HPDE6-E6E7 (cell line): ENCODE results near the gene IL20RA.
"Not testable (repeated sequence)": the region's sequence is repeated elsewhere in the genome, so short reads cannot be mapped to it uniquely, and the experiment has no call there.

Source experiments
- DNase-seq: peaks from one replicate; pipeline ENCODE4 v3.0.0; 2011; ENCODE audit warnings: missing footprints; ENCODE audit errors: extremely low spot score

IL20RA gene, protein sequence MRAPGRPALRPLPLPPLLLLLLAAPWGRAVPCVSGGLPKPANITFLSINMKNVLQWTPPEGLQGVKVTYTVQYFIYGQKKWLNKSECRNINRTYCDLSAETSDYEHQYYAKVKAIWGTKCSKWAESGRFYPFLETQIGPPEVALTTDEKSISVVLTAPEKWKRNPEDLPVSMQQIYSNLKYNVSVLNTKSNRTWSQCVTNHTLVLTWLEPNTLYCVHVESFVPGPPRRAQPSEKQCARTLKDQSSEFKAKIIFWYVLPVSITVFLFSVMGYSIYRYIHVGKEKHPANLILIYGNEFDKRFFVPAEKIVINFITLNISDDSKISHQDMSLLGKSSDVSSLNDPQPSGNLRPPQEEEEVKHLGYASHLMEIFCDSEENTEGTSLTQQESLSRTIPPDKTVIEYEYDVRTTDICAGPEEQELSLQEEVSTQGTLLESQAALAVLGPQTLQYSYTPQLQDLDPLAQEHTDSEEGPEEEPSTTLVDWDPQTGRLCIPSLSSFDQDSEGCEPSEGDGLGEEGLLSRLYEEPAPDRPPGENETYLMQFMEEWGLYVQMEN

DNA sequence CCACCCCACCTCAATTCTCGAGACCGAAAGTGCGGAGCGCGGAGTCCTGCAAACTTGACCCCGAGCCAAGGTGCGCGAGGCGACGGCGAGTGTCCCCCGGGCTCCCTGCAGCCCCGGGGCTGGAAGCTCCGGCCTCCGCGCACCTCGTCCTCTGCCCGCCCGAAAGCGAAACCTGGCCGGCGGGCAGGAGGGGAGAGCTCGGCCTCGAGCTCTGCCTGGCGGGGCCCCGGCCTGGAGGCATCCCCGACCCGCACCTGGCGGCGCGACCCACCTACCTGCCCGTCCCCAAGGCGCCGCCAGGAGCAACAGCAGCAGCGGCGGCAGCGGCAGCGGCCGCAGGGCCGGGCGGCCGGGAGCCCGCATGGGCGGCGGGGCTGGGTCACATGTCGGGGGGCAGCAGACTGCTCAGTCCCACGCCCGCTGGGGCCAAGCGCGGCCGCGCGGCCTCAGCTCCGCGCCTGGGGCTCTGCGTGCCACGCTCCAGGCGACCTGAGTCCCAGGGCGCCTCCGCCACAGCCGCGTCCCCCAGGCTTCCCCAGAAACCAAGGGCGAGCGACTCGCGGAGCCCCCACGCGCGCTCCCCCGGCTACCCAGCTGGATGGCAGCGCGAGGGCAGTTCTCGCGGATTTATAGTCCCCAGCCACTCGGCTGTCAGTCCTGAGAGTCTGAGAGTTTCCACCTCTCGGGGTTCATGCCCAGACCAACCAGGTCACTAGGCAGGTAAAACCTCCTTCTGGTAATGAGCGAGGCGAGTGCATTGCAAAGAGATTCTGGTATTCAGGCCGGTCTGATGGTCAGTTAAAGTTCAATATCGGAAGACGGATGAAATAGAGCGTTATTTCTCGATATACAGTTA is at the start of gene IL20RA:
TSS of gene IL20RA (minus strand) at position 600 of the 856 bp plus-strand sequence. CDS start at position 363, 237 bp downstream.
- DNase-seq, result no peak

DNA sequence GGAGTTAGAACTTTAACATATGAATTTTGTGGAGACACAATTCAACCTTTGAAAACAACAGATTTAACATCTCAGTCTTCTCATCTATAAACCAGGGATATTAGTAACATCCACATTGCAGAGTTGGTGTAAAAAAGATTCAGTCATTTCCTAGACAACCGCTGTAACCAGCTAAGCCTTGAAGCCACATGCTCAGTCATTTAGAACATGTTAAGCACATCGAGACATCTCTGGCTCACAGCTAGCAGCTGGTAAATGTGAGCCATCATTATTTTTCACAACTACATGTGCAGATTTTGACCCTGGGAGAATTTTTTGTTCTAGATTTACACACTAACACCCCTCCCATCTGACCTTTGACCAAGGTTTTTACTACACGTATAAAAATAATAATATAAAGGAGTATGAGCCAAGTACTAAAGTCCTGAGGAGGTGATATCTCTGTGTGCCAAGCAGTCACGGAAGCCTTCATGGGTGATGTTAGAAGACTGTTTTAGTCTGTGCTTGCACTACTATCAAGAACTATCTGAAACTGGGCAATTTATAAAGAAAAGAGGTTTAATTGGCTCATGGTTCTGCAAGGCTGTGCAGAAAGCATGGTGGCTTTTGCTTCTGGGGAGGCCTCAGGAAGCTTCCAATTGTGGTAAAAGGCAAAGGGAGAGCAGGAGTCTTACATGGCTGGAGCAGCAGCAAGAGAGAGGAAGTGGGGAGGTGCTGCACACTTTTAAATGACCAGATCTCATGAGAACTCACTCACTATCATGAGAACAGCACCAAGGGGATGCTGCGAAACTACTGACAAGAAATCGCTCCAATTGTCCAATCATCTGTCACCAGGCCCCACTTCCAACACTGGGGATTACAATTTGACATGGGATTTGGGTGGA is 48.7 kb upstream of the IL20RA start:
- DNase-seq, result no peak

DNA sequence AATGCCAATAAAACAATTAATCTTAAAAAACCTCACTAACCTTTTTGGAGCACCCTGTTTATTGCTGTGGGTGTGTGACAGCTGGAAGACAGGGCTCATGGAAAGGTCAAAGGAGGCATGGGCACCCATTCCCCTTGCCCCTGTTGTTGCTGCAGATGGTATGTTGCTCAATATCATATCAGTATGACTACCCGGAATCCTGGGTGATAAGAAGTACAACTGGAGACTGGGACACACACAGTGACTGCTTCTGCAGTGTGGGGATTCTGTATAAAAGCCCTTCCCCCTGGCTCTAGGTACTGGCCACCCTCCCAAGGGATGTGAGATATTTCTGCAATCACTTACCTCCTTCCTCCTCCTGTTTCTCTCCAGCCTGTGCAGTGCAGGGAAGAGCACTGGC is 47.3 kb upstream of the IL20RA start:
- DNase-seq, result no peak

DNA sequence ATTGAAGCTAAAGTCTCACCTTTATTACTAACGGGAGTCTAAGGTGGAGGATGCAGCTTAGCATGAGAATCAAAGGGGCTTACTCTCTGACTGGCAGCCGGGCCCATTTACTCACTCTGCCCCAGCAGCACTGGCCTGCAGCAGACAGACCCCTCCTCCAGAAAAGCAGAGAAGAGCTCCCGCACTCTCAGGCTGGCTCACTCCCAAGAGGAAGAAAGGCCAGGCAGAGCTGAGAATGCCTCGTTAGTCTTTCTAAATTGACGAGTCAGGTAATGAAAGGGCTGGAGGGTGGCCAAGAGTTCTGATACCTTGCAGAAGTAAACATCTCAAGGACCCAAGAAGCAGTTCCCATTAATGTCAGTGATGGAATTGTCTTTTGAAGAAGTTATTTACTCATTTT is 44.5 kb upstream of the IL20RA start:
- DNase-seq, result no peak

DNA sequence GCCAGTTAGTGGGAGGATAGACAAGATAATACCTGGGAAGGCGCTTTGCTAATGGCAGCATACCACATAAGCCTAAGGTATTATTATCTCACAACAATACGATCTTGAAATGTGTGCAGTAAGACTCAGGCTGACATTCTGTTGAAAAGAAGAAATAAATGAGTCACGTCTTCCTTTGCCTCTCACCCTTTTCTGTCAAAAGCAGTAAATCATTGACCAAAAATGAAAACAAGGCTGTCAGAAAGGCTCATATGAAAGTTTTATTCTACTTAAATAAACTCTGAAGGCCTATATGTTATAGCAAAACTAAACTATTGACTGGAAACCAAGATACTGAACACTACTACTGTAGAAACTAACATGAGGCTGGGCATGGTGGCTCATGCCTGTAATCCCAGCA is 43.1 kb upstream of the IL20RA start:
- DNase-seq, result no peak

DNA sequence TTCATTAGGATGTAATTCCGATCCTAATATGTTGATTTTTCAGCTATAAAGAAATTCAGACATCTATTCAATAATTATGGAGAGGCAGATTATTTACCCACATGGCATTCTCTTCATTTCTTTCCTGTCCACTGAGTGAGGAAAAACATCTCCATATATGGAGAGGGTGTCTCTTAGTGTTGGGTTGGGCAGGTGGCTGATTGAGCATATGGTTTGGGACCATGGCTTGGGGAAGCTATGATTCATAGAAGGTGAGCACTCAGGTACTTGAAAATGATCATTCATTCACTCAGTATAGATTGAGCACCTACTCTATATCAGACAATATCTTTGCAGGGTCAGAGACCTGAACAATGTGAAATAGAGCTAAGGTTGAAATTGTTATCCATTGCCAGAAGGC is 41.3 kb upstream of the IL20RA start:
- no peak for DNase-seq

DNA sequence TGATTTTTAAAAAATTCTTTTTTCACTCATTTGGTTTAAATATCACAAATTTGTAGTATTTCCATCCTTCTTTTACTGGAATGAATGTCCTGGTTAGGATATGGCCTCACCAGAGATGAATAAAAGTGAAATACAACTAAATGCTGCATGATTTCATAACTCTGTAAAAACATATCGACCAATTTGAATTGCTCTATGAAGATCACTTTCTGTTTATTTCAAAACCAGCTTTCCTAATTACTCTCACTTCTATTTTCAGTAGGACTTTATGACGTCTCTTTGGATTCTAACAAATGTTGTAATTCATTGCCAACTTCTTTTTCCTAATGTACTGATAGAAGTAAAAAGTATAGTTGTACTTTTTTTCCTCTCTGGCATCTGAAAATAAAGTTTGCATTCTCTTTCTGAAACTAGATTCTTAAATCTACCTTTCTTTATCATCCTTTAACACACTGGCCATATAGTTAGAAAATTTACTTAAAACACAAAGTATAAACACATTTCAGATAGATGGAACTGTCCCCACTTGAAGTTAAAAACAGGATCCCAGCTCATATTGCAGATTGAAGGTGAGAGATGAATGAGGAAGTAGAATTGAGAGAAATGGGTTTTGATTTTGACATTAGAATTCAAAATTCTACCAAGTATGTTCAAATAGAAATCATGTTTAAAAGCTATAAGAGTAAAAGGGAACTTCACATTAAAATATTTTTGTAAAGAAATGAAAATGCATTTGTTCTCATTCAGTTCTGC is 40.3 kb upstream of the IL20RA start:
- no peak for DNase-seq

DNA sequence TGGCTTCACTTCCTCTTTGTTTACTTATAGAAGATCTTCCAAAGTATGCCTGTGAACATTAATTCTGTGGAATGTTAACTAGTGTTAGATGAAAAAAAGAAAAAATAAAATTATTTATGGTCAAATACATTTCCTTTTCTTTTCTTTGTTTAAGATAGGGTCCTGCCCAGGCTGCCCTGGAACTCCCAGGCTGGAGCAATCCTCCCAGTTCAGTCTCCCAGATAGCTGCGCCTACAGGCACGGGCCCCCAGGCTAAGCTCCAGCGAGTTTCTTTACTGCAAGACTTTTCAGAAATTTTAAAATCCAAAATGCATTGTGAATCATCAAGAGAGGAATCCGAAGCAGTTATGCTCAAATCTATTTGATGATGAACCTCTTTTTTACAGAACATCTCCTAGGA is 39.3 kb upstream of the IL20RA start:
- DNase-seq, result no peak

DNA sequence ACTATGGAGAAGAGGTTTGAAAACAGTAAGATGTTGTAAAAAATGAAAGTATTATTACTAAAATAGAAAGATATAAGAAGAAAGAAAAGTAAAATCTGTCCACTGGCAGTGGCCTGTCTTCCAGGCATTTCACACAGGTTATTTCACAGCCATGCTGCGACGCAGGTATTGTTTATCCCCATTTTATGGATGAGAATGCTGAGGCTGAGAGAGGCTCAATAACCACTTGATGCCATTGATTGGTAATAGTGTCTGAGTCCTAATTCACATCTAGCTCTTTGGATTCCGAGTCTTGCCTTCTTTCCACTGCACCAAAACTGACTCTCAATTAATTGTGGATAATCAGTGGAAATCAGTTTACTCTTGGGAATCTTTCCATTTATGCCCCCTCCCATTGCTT is 37.2 kb upstream of the IL20RA start:
- no peak for DNase-seq

DNA sequence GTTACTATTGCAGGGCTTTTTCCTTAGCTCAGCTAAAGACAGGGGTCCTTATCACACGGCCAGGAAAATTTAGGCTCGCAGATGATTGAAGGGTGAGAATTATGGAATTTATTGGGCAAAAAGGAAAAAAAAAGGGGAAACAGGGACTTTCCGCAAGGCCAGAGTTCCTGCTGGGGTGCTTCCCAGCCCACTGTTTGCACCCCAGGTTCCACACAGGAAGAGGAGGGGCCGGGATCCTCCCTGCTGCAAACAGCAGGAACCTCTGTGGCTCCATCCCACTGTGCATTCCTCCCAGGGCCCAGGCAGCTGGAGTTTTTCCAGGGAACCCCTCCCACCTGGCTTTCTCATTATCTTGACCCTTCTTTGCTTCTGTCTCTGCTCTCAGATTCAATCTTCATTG is 35.9 kb upstream of the IL20RA start:
- DNase-seq, result no peak

DNA sequence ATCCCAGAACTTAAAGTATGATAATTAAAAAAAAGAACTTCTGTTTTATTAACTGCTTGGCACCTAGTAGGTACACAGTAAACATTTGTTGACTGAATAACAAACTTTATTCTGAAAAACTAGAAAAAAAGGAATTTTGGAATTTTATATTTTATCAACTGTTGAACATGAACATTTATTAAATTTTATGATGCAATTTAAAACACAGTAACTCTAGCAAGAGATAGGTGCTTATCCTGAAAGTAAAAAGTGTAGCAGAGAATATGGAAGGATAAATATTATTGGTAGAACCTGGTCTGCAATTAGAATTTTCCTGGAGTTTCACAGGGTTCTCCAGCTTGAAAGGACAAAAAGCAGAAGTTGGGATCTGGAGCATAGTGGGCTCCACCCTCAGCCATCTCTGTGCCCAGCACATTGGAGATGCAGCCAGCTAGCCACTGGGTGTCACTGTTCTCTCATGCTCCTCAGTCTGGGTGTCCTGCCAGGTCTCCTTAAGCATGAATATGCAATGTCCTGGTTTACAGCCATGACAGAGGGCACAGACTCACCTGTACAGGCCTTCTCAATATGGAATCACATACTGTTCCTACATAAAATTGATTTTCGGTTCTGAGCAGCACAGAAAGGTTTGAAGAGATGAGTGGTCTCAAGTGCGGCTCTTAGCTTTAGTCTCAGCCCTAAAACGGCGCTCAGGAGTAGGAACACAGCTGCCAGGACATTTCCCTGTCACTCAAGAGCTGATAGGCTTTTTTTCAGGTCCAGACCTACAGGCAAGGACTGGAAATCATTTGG is 31.7 kb upstream of the IL20RA start:
- peak; percentile 72 for DNase-seq

DNA sequence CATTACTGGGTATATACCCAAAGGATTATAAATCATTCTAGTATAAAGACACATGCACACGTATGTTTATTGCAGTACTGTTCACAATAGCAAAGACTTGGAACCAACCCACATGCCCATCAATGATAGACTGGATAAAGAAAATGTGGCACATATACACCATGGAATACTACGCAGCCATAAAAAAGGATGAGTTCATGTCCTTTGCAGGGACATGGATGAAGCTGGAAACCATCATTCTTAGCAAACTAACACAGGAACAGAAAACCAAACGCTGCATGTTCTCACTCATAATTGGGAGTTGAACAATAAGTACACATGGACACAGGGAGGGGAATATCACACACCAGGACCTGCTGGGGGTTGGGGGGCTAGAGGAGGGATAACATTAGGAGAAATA is 31.0 kb upstream of the IL20RA start:
- not testable (repeated sequence) for DNase-seq

DNA sequence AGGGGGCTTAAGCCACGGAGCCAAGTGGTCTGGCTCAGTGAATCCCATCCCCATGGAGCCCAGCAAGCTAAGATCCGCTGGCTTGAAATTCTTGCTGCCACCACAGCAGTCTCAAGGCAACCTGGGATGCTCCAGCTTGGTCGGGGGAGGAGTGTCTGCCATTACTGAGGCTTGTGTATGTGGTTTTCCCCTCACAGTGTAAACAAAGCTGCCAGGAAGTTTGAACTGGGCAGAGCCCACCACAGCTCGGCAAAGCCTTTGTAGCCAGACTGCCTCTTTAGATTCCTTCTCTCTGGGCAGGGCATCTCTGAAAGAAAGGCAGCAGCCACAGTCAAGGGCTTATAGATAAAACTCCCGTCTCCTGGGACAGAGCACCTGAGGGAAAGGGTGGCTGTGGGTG is 25.5 kb upstream of the IL20RA start:
- no peak for DNase-seq

DNA sequence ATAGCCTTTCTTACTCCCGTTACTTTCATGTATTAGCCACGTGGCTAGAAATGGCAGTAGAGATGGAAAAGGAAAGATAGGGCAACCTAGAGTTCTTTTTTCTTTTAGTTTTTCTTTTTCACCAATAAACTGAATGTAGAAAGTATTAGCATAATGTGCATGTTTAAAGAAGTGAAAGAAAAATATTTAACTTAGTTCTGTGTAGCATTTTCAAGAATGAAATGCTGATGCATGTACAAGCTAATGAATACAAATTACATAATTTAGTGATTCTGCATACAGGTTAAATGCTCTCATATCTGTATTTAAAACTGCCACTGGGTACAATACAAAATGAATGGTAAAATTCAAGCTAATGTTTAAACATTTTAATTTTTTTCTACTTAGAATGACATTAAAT is 22.6 kb upstream of the IL20RA start:
- DNase-seq, result no peak

DNA sequence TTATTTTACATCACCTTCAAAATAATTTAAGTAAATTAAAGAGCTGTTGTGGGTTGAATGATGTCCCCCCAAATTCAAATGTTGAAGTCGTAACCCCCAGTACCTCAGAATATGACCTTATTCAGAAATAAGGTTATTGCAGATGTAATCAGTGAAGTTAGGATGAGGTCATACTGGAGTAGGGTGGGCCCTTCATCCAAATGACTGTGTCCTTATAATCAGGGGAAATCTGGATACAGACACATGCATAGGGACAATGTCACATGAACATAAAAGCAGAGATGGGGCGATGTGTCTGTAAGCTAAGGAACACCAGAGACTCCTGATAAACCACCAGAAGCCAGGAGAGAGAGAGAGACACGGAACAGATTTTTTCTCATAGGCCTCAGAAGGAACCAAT is 13.3 kb upstream of the IL20RA start:
- no peak for DNase-seq

DNA sequence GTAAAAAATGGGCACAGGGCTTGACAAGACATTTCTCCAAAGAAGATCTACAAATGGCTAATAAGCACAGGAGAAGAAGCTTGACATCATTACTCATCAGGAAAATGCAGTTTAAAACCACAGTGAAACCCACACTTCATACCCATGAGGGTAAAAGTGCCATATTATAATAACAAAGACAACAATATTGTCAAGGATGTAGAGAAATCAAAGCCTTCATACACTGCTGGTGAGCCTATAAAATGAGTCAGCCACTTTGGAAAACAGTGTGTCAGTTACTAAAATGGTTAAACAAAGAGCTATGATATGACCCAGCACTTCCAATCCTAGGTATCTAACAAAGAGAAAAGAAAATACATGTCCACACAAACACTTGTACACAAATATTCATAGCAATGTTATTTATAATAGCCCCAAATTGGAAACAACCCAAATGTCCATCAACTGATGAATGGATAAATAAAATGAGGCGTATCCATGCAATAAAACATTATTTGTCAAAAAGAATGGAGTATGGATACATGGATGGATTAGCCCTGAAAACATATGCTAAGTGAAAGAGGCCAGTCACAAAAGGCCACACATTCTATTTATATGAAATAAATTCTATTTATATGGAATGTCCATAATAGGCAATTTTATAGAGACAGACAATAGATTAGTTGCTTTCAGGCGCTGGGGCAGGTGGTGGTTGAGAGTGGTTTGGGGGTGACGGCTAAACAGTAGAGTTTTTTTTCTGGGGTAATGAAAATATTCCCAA is 11.5 kb upstream of the IL20RA start:
- no peak for DNase-seq

DNA sequence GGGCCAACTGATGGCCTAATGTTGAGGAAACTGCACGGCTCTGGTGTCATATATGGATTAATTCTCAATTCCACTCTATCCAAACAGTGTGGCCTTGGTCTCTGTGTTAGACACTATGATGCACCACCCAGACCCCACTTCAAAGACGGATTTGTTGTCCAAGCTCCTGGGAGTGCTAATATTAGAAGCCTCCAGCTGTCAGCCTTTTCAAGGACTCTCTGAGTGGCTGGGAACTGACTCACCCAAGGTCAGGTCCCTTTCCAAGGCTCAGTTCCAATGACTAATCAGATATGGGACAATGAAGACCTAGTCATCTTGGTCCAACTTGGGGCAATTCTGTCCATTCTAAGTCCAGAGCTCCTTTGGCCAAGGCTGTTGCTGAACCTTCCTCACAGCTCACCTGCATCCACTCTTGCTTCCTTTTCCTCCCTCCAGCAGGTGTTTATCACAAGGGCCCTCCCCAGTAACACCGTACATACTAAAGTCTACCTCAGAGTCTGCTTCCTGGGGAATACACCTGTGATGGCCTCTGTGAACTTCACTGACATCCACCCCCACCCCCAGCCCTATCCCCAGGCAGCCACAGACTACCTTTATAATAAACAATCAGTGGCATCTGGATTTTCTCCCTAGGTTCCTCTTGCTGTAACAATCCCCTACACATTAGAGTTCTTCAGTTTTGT is 7.2 kb upstream of the IL20RA start:
- DNase-seq, result no peak

DNA sequence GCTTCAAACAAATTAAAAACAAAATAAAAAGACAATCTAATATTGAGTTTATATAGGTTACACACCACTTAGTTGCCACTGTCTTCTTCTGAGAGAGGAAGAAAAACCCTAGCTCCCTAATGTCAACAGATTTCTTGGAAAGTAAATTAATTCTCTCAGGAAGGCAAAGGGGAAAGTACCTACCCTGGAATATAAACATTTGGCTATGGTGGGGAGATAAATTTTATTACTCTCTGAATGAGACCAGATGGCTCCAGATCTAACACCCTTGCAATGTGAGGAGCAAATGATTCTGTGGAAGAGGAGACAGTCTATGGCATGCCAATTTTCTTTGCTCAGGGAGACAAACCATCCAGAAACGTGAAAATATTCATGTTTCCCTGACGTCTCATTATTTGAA is 4.3 kb upstream of the IL20RA start:
- no peak for DNase-seq

DNA sequence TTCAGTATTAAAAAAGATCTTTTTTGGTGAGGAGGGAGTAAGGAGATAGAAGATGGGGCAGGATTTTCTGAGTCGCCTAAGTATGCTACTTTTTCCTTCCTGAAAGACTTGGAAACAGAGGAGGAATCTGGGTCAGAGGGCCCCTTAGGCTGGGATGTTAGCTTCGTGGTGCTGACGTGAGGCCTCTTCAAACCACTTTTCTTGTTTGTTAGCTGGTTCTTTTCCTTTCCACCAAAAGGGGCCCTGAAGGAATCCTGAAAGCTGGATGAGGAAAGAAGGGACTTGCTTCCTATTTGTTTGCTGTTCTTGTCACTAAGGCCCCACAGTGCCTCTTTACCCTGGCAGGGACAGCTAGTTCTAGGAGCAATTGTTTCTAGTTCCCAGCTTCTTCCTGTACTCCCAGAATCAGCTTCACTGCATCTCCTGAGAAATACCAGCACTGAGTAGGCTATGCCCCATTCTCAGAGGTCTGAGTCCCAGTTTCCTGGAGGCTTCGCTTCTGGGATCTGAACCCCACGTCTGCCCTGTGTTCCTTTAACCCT is 2.2 kb upstream of the IL20RA start:
- no peak for DNase-seq
